OCI-LY1 (cell line): ENCODE measurements around the gene SMAD4.

Experiments
- CTCF ChIP-seq: fragments of 200-600 bp; sonication (generic), shearing (Covaris generic); IDR thresholded peaks from 2 replicates; pipeline ENCODE4 v1.5.1; 2017; ENCODE audit warnings: mild to moderate bottlenecking, antibody characterized with exemption, low read length, moderate library complexity, mixed read lengths
- EZH2 ChIP-seq: fragments of 200-600 bp; sonication (generic), shearing (Covaris generic); IDR thresholded peaks from 2 replicates; pipeline ENCODE4 v1.8.0; 2017; ENCODE audit warnings: borderline replicate concordance, mixed run types, mild to moderate bottlenecking, antibody characterized with exemption, low read length, moderate library complexity, mixed read lengths

- TF ChIP-seq CTCF (no peak), EZH2 (no peak)
Measured at GRCh38 chr18:51025512-51025911, 4.5 kb upstream of the SMAD4 start.
